ENCODE data around the gene SOCS6. TPM values are rescaled to one million over a fixed set of nuclear protein-coding genes. Genes with fewer than 3 reads are reported as not detected.

The SOCS6 gene
- polyA plus RNA-seq, 3 donors from 2014 or later = 1.4 to 2.8 TPM; not detected in 1

- Mint-ChIP-seq H3K36me3 (no peaks in the 10 kb centered on the region), H3K9me3 (no peaks in the 10 kb centered on the region), H3K27ac (no peak overlapping the region), H3K4me1 (peaks cover 40 to 42% of the 10 kb centered on the region in 2 donors), H3K27me3 (ENCODE audit: low read depth in 3 of 3) (peaks cover 3 to 8% (median 8%) of the 10 kb centered on the region in 3 donors), H3K4me3 (no peak overlapping the region)
- DNase-seq = no peak
Observed at GRCh38 chr18:70293166-70293565, 4.3 kb downstream of the SOCS6 start.

- Mint-ChIP-seq H3K4me1 (peaks cover 42 to 50% of the 10 kb centered on the region in 2 donors), H3K36me3 (no peaks in the 10 kb centered on the region), H3K4me3 (no peak overlapping the region), H3K27me3 (ENCODE audit: low read depth in 3 of 3) (peaks cover 3 to 8% (median 7%) of the 10 kb centered on the region in 3 donors), H3K9me3 (no peaks in the 10 kb centered on the region), H3K27ac (no peak overlapping the region)
- DNase-seq = no peak
Observed at GRCh38 chr18:70294471-70295191, 5.8 kb downstream of the SOCS6 start.

GRCh38 chr18:70295192-70296188 lies 6.6 kb downstream of the SOCS6 start:
- DNase-seq = no peak
- Mint-ChIP-seq H3K27me3 (ENCODE audit: low read depth in 3 of 3) (peaks cover 2 to 6% (median 3%) of the 10 kb centered on the region in 3 donors), H3K27ac (no peak overlapping the region), H3K4me3 (no peak overlapping the region), H3K36me3 (no peaks in the 10 kb centered on the region), H3K4me1 (peaks cover 33 to 43% of the 10 kb centered on the region in 2 donors), H3K9me3 (no peaks in the 10 kb centered on the region)

- no peak overlapping the region for H3K27ac Mint-ChIP-seq
- no peaks in the 10 kb centered on the region for H3K36me3 Mint-ChIP-seq
- H3K4me1 Mint-ChIP-seq = peaks cover 25 to 35% of the 10 kb centered on the region in 2 donors
- H3K9me3 Mint-ChIP-seq = no peaks in the 10 kb centered on the region
- peaks cover 0 to 4% (median 3%) of the 10 kb centered on the region in 3 donors for H3K27me3 Mint-ChIP-seq (ENCODE audit: low read depth in 3 of 3)
- no peak overlapping the region for H3K4me3 Mint-ChIP-seq
- DNase-seq = no peak
Observed at GRCh38 chr18:70296289-70296688, 7.4 kb downstream of the SOCS6 start.

GRCh38 chr18:70296781-70297180 lies 7.9 kb downstream of the SOCS6 start:
- Mint-ChIP-seq H3K9me3 (no peaks in the 10 kb centered on the region), H3K4me3 (no peak overlapping the region), H3K27ac (no peak overlapping the region), H3K4me1 (peaks cover 23 to 33% of the 10 kb centered on the region in 2 donors), H3K36me3 (no peaks in the 10 kb centered on the region), H3K27me3 (ENCODE audit: low read depth in 3 of 3) (peaks cover 0 to 4% (median 0%) of the 10 kb centered on the region in 3 donors)
- DNase-seq = no peak

GRCh38 chr18:70299393-70299792 lies 10.5 kb downstream of the SOCS6 start:
- Mint-ChIP-seq H3K36me3 (no peaks in the 10 kb centered on the region), H3K9me3 (no peaks in the 10 kb centered on the region), H3K27ac (no peak overlapping the region), H3K4me1 (peaks cover 11 to 26% of the 10 kb centered on the region in 2 donors), H3K27me3 (ENCODE audit: low read depth in 3 of 3) (peaks cover 0 to 2% (median 0%) of the 10 kb centered on the region in 3 donors), H3K4me3 (no peak overlapping the region)
- DNase-seq = no peak

- H3K27ac Mint-ChIP-seq = no peak overlapping the region
- H3K27me3 Mint-ChIP-seq (ENCODE audit: low read depth in 3 of 3) = no peaks in the 10 kb centered on the region
- no peaks in the 10 kb centered on the region for H3K9me3 Mint-ChIP-seq
- no peaks in the 10 kb centered on the region for H3K36me3 Mint-ChIP-seq
- no peak overlapping the region for H3K4me3 Mint-ChIP-seq
- H3K4me1 Mint-ChIP-seq = peaks cover 0 to 24% of the 10 kb centered on the region in 2 donors
- no peak for DNase-seq
Observed at GRCh38 chr18:70301667-70302066, 12.8 kb downstream of the SOCS6 start.

- no peak overlapping the region for H3K4me3 Mint-ChIP-seq
- no peak for DNase-seq
- no peaks in the 10 kb centered on the region for H3K36me3 Mint-ChIP-seq
- peaks cover 0 to 5% (median 3%) of the 10 kb centered on the region in 6 donors for H3K9me3 Mint-ChIP-seq
- peaks cover 0 to 2% (median 0%) of the 10 kb centered on the region in 3 donors for H3K27me3 Mint-ChIP-seq (ENCODE audit: low read depth in 3 of 3)
- no peak overlapping the region for H3K27ac Mint-ChIP-seq
- peaks cover 6 to 12% of the 10 kb centered on the region in 2 donors for H3K4me1 Mint-ChIP-seq
Observed at GRCh38 chr18:70308555-70309294, 19.9 kb downstream of the SOCS6 start.

GRCh38 chr18:70310560-70311320 lies 21.9 kb downstream of the SOCS6 start:
- H3K4me3 Mint-ChIP-seq = no peak overlapping the region
- H3K36me3 Mint-ChIP-seq = no peaks in the 10 kb centered on the region
- H3K27ac Mint-ChIP-seq = no peak overlapping the region
- H3K27me3 Mint-ChIP-seq (ENCODE audit: low read depth in 3 of 3) = peaks cover 0 to 2% (median 0%) of the 10 kb centered on the region in 3 donors
- no peak for DNase-seq
- peaks cover 0 to 5% (median 3%) of the 10 kb centered on the region in 6 donors for H3K9me3 Mint-ChIP-seq
- peaks cover 6 to 9% of the 10 kb centered on the region in 2 donors for H3K4me1 Mint-ChIP-seq

GRCh38 chr18:70311726-70312125 lies 22.9 kb downstream of the SOCS6 start:
- Mint-ChIP-seq H3K27me3 (ENCODE audit: low read depth in 3 of 3) (peaks cover 0 to 2% (median 0%) of the 10 kb centered on the region in 3 donors), H3K4me3 (no peak overlapping the region), H3K27ac (no peak overlapping the region), H3K4me1 (peaks cover 6% of the 10 kb centered on the region in 2 donors), H3K9me3 (peaks cover 0 to 5% (median 3%) of the 10 kb centered on the region in 6 donors), H3K36me3 (no peaks in the 10 kb centered on the region)
- no peak for DNase-seq

- no peaks in the 10 kb centered on the region for H3K36me3 Mint-ChIP-seq
- H3K4me1 Mint-ChIP-seq = peaks cover 6% of the 10 kb centered on the region in 2 donors
- no peak overlapping the region for H3K4me3 Mint-ChIP-seq
- peaks cover 0 to 2% (median 0%) of the 10 kb centered on the region in 3 donors for H3K27me3 Mint-ChIP-seq (ENCODE audit: low read depth in 3 of 3)
- DNase-seq = no peak
- no peak overlapping the region for H3K27ac Mint-ChIP-seq
- H3K9me3 Mint-ChIP-seq = peaks cover 0 to 3% (median 2%) of the 10 kb centered on the region in 6 donors
Observed at GRCh38 chr18:70313640-70314039, 24.8 kb downstream of the SOCS6 start.

GRCh38 chr18:70314151-70314782 lies 25.4 kb downstream of the SOCS6 start:
- Mint-ChIP-seq H3K9me3 (peaks cover 0 to 3% (median 0%) of the 10 kb centered on the region in 6 donors), H3K27me3 (ENCODE audit: low read depth in 3 of 3) (peaks cover 0 to 2% (median 0%) of the 10 kb centered on the region in 3 donors), H3K4me3 (no peak overlapping the region), H3K36me3 (no peaks in the 10 kb centered on the region), H3K27ac (no peak overlapping the region), H3K4me1 (peaks cover 6% of the 10 kb centered on the region in 2 donors)
- DNase-seq = no peak
